ENCODE measurements around the gene CDK18. TPM values are rescaled to one million over a fixed set of nuclear protein-coding genes. Genes with fewer than 3 reads are reported as not detected.

Gene CDK18
- total RNA-seq, 1 donor from 2014 or later, result 0.20 TPM

GRCh38 chr1:205523261-205523890, 18.9 kb downstream of the CDK18 start:
- DNase-seq (ENCODE audit: low read depth in 2 of 2), result no peak

GRCh38 chr1:205523891-205524793, 19.7 kb downstream of the CDK18 start:
- DNase-seq (ENCODE audit: low read depth in 2 of 2), result peak; percentile 72 to 83

- DNase-seq (ENCODE audit: low read depth in 2 of 2), result no peak
Observed at GRCh38 chr1:205524794-205525101, 20.3 kb downstream of the CDK18 start.

GRCh38 chr1:205525495-205526285, 21.2 kb downstream of the CDK18 start:
- DNase-seq (ENCODE audit: low read depth in 2 of 2), result no peak

GRCh38 chr1:205526431-205526830, 22.0 kb downstream of the CDK18 start:
- no peak for DNase-seq (ENCODE audit: low read depth in 2 of 2)

GRCh38 chr1:205527931-205528330, 23.5 kb downstream of the CDK18 start:
- DNase-seq (ENCODE audit: low read depth in 2 of 2), result no peak

- DNase-seq (ENCODE audit: low read depth in 2 of 2), result no peak
Observed at GRCh38 chr1:205528446-205528886, 24.0 kb downstream of the CDK18 start.

GRCh38 chr1:205528887-205529825, 24.7 kb downstream of the CDK18 start:
- peak; percentile 68 to 80 for DNase-seq (ENCODE audit: low read depth in 2 of 2)

GRCh38 chr1:205530116-205530515, 25.6 kb downstream of the CDK18 start:
- DNase-seq (ENCODE audit: low read depth in 2 of 2), result peak in 1 of 2 donors; percentile 41

- DNase-seq (ENCODE audit: low read depth in 2 of 2), result no peak
Observed at GRCh38 chr1:205531191-205532025, 26.9 kb downstream of the CDK18 start.

- no peak for DNase-seq (ENCODE audit: low read depth in 2 of 2)
Observed at GRCh38 chr1:205532026-205532898, 27.8 kb downstream of the CDK18 start.

GRCh38 chr1:205532996-205533735, 28.7 kb downstream of the CDK18 start:
- DNase-seq (ENCODE audit: low read depth in 2 of 2), result no peak

GRCh38 chr1:205533748-205534443, 29.4 kb downstream of the CDK18 start:
- DNase-seq (ENCODE audit: low read depth in 2 of 2), result no peak

GRCh38 chr1:205534444-205534985, 30.0 kb downstream of the CDK18 start:
- no peak for DNase-seq (ENCODE audit: low read depth in 2 of 2)

- no peak for DNase-seq (ENCODE audit: low read depth in 2 of 2)
Observed at GRCh38 chr1:205535096-205535495, 30.6 kb downstream of the CDK18 start.

GRCh38 chr1:205535866-205536758, 31.6 kb downstream of the CDK18 start:
- DNase-seq (ENCODE audit: low read depth in 2 of 2), result no peak

Measured in lung microvascular endothelial cell (primary cell).